Kidney (tissue), 14 donors: ENCODE measurements around the gene PFKP. TPM values are rescaled to one million over a fixed set of nuclear protein-coding genes. Genes with fewer than 3 reads are reported as not detected.

Experiments
- DNase-seq, 5 donors: peaks; one replicate each; pipeline ENCODE4 v3.0.0-alpha.2; 2013 to 2020
- FAIRE-seq: peaks from 2 replicates; lab custom pipeline; 2012; peaks lifted over from hg19 to GRCh38; lab: Jason Lieb, UNC
- H3K27ac ChIP-seq, 2 donors: one replicate each; pipeline ENCODE4 v1.7.0; 2013; ENCODE audit warnings: low read depth in 2 of 2, low read length in 2 of 2, inconsistent platforms in 1 of 2
- H3K27me3 ChIP-seq: one replicate; pipeline ENCODE4 v1.7.1; 2013; ENCODE audit warnings: low read length, inconsistent platforms; ENCODE audit not compliant: control insufficient read depth, insufficient read depth
- H3K36me3 ChIP-seq, 3 donors: one replicate each; pipeline versions ENCODE4 v1.7.0 to v1.7.1; 2013; ENCODE audit warnings: low read length in 3 of 3, control low read depth in 1 of 3, inconsistent platforms in 1 of 3; ENCODE audit not compliant: insufficient read depth in 3 of 3, control insufficient read depth in 2 of 3
- H3K4me1 ChIP-seq, 3 donors: one replicate each; pipeline versions ENCODE4 v1.7.0 to v1.7.1; 2013; ENCODE audit warnings: low read length in 3 of 3, inconsistent platforms in 1 of 3, low read depth in 1 of 3; ENCODE audit not compliant: control insufficient read depth in 2 of 3, insufficient read depth in 2 of 3
- H3K4me3 ChIP-seq, 3 donors: one replicate each; pipeline versions ENCODE4 v1.7.0 to v1.8.1; 2013; ENCODE audit warnings: low read length in 3 of 3, control low read depth in 1 of 3, inconsistent platforms in 1 of 3
- H3K9ac ChIP-seq, 3 donors: one replicate each; pipeline versions ENCODE4 v1.7.0 to v1.7.1; 2013; ENCODE audit warnings: low read length in 3 of 3, control low read depth in 1 of 3, inconsistent platforms in 1 of 3
- H3K9me3 ChIP-seq, 3 donors: one replicate each; pipeline versions ENCODE4 v1.7.0 to v1.7.1; 2013; ENCODE audit warnings: low read length in 3 of 3, control low read depth in 1 of 3, inconsistent platforms in 1 of 3; ENCODE audit not compliant: control insufficient read depth in 2 of 3, insufficient read depth in 1 of 3
- CTCF ChIP-seq: IDR thresholded peaks from 3 replicates; pipeline ENCODE4 v1.5.1; 2012; ENCODE audit warnings: mild to moderate bottlenecking, moderate library complexity, borderline replicate concordance; ENCODE audit not compliant: insufficient read depth; ENCODE audit errors: extremely low read depth
- intact Hi-C: fragments of 100-400 bp; cut with DNase I; formaldehyde crosslinking; loops from one replicate; pipeline ENCODE4 v1.11.1; 2022
- polyA plus RNA-seq: library from polyadenylated mRNA; stranded (reverse); fragments of 350-450 nt; fragmentation: Illumina TruSeq; extraction: RNeasy Lipid Tissue Mini Kit (QIAGEN cat#74804); gene quantifications from one replicate; pipeline ENCODE4 v1.2.3, GENCODE V29; 2014; ENCODE audit warnings: low read depth, low replicate concordance; ENCODE audit not compliant: insufficient read depth
- total RNA-seq: library from RNA; stranded (reverse); fragmentation: NEBNext Ultra II Directional; extraction: Animal tissue kit (Norgen Biotek cat#: 25700); gene quantifications from one replicate; pipeline ENCODE4 v1.2.1, GENCODE V29; 2021
- donor health status: control.
- donor health status: control.
- donor health status: control.
- donor health status: control.
- donor health status: control.
- donor health status: DM: yes; HTN: yes; CAD: no.
- donor health status: Normal renal cell carcinoma (clear cell type).

Gene PFKP
- total and polyA plus RNA-seq, 2 donors from 2014 or later = 51.2 to 139 TPM

DNA sequence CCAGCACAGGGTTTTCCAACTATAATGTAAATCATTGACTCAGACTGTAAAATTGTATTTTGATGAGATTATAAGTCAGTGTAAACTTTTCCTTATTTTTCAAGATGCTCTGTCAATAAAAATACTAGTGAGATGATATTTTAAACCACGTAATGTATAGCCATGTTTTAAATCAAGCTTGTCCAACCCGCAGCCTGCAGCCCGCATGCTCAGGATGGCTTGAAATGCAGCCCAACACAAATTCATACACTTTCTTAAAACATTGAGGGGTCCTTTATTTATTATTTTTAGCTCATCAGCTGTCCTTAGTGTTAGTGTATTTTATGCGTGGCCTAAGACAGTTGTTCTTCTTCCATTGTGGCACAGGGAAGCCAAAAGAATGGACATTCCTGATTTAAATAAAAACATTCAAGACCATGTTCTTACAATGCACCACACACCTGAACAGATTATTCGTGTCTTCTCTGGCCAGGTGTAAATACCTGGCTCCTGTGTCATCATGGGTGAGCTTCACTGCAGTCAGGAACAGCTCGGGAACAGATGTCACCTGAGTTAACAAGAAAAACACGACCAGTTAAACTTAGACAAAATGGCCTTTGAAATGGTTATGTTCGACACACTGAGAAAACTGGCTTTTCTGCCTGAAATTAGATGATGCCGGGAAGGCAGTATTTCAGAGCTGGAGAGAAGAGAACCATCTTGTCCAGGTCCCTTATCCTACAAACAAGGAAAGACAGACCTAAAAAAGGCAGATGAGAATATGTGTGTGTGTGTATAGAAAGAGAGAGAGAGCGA, 99.3 kb downstream of the PFKP start:
- H3K36me3 ChIP-seq = peaks cover 2 to 50% (median 37%) of the 10 kb centered on the region in 3 donors
- H3K27me3 ChIP-seq = no peaks in the 10 kb centered on the region
- H3K9ac ChIP-seq = no peak overlapping the region
- FAIRE-seq (no peak), DNase-seq (no peak)
- peaks cover 0 to 4% (median 0%) of the 10 kb centered on the region in 3 donors for H3K4me1 ChIP-seq
- H3K27ac ChIP-seq = no peak overlapping the region
- no peak for TF ChIP-seq CTCF
- no peaks in the 10 kb centered on the region for H3K9me3 ChIP-seq
- intact Hi-C loops = no loop called here
- H3K4me3 ChIP-seq = no peak overlapping the region

DNA sequence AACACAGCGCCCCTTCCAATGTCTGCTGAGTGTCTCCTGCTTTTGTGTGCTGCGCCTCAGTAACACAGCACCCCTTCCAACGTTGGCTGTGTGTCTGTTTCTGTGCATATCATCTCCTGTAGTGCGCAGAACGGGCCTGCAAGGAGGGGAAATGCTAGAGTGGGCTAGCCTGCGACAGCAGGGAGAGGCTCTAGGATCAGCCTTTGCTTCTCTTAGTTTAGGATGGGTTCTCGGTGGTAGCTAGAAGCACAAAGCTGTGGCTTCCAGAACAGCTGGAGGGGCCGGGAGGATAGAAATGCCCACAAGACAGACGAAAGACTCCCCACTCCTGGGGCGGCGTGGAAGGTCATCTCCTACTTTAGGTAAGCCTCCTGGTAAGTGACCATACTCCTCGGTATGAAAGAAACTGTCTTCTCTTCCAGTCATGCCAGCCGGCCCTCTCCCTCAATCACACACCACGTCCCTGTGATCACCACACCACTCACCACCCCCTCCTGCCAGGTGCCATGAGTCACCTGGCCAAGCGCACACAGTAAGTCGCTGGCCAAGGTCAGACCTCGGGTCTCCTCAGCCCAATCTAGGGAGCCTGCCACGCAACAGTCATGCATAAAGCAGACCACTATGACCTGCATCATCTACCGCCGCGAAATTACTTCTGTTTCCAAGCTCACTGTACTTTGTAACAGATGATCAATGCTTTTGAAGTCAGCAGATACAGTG, 100.4 kb downstream of the PFKP start:
- Histone ChIP-seq H3K27me3 (no peaks in the 10 kb centered on the region), H3K9ac (no peak overlapping the region), H3K4me1 (peaks cover 0 to 4% (median 0%) of the 10 kb centered on the region in 3 donors), H3K9me3 (no peaks in the 10 kb centered on the region), H3K36me3 (peaks cover 2 to 45% (median 33%) of the 10 kb centered on the region in 3 donors), H3K4me3 (no peak overlapping the region), H3K27ac (no peak overlapping the region)
- peak in 1 of 5 donors; percentile 47 for DNase-seq
- no peak for TF ChIP-seq CTCF
- FAIRE-seq = no peak
- intact Hi-C loops = no loop called here

- Histone ChIP-seq H3K27me3 (no peaks in the 10 kb centered on the region), H3K4me3 (no peak overlapping the region), H3K4me1 (peaks cover 0 to 4% (median 0%) of the 10 kb centered on the region in 3 donors), H3K9ac (no peak overlapping the region), H3K36me3 (peaks cover 0 to 34% (median 32%) of the 10 kb centered on the region in 3 donors), H3K9me3 (no peaks in the 10 kb centered on the region), H3K27ac (no peak overlapping the region)
- intact Hi-C loops = no loop called here
- no peak for FAIRE-seq
- TF ChIP-seq CTCF = no peak
- DNase-seq = peak in 1 of 5 donors; percentile 55
Observed at GRCh38 chr10:3169271-3169670, 101.9 kb downstream of the PFKP start.
